Measurements from ENCODE around the gene AGAP3.

The AGAP3 gene

GRCh38 chr7:151186640-151187408 lies 100.5 kb downstream of the AGAP3 start, which contains the start of gene ASB10:
Gene ASB10, minus strand, starts transcription at chr7:151187250. Its CDS starts 120 bp downstream, at chr7:151187130.
- DNase-seq (ENCODE audit: low spot score): no peak

GRCh38 chr7:151187409-151188251 lies 101.4 kb downstream of the AGAP3 start:
- no peak for DNase-seq (ENCODE audit: low spot score)

GRCh38 chr7:151188252-151188542 lies 101.9 kb downstream of the AGAP3 start:
- no peak for DNase-seq (ENCODE audit: low spot score)

- DNase-seq (ENCODE audit: low spot score): no peak
These were observed 102.8 kb downstream of the AGAP3 start for GRCh38 chr7:151189038-151189437.

- no peak for DNase-seq (ENCODE audit: low spot score)
These were observed 105.3 kb downstream of the AGAP3 start for GRCh38 chr7:151191544-151191943.

GRCh38 chr7:151192002-151192539 lies 105.8 kb downstream of the AGAP3 start:
- DNase-seq (ENCODE audit: low spot score): no peak

- no peak for DNase-seq (ENCODE audit: low spot score)
These were observed 107.1 kb downstream of the AGAP3 start for GRCh38 chr7:151193203-151193978.
